NAMALWA (cell line): ENCODE data around the gene C1orf50.
A peak's percentile ranks its signal among the peaks of the same experiment; 100 is the strongest.

Experiments
- DNase-seq: peaks from one replicate; pipeline ENCODE4 v3.0.0-alpha.2; 2015; ENCODE audit warnings: low spot score

Gene C1orf50

DNA sequence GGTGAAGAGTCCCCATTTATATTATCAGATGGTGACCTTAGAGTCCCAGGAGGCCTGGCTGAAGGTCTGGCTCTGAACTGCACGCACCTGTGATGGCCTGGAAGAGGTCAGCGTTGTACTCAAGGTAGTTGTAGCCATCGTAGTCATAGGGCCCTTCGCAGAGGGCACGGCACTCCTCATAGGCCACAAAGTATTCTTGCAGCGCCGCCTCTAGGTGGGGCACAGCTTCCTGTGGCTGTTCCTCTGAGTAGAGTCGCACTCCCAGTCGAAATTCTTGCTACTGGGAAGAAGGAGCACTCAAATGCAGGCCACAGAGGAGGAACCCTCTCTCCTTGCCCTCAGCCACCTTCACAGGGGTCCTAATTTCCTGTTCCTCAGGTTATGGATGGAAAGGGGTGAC, 7.9 kb upstream of the C1orf50 start:
- DNase-seq = no peak

DNA sequence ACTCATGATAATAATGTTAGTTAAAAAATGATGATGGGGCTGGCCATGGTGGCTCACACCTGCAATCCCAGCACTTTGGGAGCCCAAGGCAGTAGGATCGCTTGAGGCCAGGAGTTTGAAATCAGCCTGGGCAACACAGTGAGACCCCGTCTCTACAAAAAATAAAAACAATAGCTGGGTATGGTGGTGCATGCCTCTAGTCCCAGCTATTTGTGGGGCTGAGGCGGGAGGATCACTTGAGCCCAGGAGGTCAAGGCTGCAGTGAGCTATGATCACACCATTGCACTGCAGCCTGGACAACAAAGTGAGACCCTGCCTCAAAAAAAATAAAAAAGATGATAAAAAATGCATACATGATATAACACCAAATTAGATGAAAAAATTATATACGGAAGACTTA, 5.5 kb upstream of the C1orf50 start:
- DNase-seq = no peak

DNA sequence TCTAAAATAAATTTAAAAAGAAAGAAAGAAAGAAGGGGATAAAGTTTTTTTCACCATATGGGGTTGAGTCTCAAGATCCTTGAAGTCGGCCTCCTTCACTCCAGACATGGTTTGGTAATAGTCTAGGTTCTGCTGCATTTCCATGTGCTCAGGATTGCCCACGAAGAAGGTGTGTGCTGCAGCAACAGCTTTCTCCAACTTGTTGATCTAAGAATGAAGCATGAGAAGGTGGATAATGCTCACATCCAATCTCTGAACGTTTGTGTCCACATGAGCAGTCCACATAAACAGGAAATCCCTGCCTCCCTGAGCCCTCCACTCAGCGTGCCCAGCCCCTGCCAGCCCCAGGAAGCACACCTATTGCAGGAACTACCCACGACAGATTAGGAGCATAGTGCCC, 4.8 kb upstream of the C1orf50 start:
- DNase-seq = no peak

DNA sequence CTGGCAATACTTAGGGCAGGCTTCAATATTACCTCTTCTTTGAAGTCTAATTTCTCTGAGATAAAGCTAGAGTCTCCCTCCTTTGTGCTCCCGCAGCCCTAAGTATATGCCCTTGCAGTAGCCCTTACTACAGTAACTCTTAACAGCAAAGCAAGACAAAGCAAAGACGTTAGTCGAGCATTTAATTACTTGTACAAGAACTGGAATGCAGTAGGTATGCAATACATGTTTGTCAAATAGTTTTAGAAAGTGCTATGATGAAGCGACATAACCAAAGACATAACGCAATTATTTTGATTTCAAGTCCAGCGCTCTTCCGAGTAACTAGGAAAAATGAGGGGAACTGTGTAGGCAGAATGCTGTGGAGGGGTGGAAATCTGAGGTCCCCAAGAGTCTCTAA, 1.8 kb upstream of the C1orf50 start:
- DNase-seq = no peak

DNA sequence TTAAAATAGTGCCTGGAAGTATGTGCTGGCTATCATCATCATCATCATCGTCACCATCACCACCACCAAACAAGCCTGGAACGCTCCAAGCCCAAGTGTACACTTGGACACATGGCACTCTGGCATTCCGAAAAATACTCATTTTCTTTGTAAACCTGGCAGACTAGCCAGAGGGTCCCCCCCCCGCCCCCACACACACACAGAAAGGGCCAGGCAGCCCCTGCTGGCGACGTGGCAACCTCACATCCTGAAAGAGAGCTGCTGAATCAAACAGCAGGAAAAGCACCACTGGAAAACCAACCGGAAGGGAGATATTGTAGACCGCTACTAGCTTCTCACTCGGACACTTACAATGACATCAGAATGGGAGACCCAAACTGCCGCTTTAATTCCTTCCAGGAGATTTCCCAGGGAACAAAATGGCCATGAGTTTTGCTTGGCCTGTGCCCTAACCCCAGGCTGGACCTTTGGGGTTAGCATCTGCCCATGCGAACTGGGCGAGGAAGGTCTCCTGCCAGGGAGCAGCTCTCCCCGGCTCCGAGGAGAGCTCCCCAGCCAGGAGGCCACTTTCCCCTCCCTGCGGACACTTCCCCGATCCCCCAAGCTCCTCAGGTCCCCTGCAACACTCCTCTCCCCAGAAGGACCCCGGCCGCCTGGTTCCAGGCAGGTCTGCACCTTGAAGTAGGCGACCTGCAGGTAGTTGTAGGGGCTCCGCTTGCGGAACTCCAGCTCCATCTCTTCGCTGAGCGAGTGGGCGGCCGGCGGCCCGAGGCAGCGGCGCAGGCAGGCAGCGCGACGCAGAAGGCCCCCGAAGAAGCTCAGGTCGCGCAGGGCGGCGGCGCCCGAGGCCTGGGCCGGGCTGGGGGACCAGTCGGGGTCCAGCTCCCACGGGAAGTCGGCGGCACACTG, 963 bp upstream of the C1orf50 start:
- DNase-seq = peak; percentile 61

DNA sequence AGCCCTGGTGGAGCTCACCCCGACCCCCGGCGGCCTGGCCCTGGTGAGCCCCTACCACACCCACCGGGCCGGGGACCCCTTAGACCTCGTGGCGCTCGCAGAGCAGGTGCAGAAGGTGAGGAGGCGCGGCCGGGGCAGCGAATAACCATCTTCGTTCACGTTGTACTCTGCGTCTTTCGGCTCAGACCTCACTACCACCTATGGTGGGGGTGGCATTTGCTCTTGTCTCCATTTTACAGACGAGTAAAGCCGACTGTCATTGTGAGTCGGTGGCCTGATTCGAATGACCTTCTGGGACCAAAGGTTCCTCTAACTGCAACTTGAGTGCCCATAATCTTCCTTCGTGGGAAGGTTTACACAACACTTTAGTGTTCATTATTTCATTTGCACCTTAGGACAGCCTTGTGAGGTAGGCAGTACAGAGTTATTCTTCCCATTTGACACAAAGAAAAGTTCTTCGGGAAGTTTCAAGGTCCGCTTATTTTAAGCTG, 506 bp downstream of the C1orf50 start:
- DNase-seq = no peak

DNA sequence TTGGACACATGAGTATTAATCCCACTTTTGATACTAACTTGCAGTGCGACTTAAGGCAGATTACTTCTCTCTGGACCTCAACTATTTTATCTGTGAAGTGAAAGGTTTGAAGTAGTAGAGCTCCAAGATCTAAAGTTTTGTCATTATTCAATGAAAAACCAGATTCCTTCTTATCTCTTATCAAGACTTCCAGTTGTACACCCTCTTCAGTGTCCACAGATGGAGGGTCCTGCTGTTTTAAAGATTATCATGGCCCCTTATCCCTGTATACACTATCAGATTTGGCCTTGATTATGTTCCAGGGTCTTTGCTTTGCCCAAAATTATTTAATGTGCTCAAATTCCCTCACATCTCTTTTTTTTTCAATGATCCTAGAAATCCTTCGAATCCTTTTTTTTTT, 1.1 kb downstream of the C1orf50 start:
- no peak for DNase-seq

DNA sequence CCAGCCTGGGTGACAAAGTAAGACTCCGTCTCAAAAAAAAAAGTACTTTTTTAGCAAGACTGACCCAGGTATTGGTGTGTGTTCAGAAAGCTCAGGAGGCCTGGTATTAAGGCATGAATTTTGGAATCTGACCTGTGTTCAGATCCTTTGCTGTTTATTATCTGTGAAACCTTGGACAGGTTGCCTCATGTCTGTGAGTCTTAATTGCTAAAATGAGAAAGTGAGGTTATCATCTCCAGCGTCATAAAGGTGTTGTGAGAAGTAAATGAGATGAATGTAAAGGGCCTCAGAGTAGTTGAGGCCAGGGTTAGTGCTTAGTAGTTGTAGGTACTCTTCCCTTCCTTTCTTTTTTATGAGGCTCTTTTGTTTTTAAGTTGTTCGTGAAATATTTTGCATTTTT, 2.8 kb downstream of the C1orf50 start:
- DNase-seq = no peak

DNA sequence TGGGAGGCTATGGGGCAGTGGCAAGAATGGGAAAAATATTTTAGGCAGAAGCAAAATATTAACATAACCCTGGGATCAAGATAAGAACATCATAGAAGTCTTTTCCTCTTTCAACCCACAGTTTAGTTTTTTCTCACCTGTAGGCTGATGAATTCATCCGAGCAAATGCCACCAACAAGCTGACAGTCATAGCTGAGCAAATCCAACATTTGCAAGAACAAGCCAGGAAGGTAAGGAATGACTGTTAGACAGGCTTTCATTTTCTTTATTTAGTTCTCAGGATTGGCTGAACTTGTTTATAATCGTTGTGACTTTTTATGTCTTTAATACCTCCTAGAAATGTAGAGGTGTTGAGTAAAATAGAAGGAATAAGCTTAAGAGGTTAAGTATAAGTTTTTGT, 6.4 kb downstream of the C1orf50 start:
- no peak for DNase-seq

DNA sequence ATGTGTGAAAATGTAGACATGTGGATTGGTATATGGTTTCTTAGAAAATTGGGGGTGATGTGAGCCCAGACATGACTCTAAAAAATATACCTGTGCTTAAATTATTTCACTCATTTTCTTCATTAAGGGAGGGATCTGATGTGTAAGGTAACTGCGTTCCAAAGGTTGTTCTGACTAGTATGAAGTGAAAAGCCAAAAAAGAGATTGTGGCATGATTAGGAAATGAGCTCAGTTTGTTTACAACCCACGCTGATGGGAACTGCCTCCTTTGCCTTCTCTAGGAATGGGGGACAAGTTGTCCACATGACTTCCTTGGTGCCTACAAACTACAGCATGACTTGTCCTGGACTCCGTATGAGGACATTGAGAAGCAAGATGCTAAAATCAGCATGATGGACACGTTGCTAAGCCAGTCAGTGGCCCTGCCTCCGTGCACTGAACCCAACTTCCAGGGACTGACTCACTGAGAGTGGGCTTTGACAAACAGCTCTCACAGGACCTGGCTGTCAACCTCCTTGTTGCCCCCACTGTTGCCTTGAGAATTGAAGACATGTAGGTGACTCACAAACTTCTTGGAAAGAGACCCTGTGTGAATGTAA, 8.0 kb downstream of the C1orf50 start:
- no peak for DNase-seq

DNA sequence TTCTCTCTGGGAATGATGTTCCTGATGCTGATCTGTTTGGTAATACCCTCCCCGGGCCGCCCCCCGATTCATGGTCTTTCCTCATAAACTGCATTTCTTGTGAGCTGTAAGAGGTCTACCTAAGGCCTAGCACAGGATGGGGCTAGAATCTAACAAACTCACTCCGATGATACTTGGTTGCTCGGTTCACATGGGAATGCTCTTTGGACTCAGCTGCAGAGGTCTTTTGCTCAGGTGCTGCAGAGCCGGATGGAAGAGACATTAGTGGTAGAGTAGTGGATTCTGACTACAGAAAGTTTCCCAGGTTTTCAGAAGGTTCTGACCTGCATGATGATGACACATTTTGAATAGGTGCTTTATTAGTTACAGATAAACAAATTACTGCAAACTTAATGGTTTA, 9.5 kb downstream of the C1orf50 start:
- DNase-seq = no peak

DNA sequence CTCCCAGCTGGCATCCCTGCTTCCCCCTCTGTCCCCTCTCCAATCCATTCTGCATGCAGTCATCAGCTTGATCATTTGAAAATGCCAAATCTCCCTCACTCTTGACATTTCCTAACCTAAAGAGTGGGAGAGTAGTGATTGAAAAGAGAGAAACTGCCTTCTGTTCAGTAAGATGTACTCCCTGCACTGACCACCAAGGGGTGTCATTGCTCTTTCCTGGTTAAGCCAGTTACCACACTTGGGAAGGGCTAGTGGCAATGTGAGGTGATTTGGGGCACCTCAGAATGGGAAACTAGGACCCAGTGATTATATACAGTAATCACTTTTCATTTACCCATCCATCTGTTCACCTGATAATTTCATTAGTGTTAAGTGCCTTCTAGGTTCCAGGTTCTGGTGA, 10.8 kb downstream of the C1orf50 start:
- peak; percentile 60 for DNase-seq

DNA sequence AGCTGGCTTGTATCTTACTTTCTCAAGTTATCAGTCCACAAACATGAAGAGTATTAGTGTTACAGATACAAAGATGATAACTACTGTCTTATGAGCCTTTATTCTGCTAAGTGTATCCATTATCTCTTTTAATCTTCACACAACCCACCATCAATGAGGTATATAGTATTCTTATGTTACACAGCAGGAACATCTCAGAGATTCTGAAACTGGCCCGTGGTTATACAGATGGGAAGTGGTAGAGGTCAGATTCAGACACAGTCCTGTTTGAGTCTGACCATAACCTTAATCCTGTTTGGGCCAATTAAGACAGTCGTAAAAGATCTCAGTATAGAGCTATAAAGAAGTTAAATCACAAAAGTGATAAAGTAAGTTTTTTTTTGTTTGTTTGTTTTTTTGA, 12.7 kb downstream of the C1orf50 start:
- no peak for DNase-seq

DNA sequence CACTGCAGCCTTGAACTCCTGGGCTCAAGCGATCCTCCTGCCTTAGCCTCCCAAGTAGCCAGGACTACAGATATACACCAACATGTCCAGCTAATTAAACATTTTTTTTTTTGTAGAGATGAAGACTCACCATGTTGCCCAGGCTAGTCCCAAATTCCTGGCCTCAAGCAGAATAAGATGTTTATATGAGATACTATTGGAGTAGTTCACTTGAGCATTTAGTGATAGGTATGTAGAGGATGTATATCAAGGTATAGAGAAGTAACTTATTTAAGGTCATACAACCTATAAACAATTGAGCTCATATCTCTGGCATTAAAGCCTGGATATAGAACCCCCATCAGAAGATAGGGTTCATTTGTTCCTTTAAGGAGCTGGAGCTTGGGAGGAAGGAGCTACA, 13.1 kb downstream of the C1orf50 start:
- DNase-seq = no peak

DNA sequence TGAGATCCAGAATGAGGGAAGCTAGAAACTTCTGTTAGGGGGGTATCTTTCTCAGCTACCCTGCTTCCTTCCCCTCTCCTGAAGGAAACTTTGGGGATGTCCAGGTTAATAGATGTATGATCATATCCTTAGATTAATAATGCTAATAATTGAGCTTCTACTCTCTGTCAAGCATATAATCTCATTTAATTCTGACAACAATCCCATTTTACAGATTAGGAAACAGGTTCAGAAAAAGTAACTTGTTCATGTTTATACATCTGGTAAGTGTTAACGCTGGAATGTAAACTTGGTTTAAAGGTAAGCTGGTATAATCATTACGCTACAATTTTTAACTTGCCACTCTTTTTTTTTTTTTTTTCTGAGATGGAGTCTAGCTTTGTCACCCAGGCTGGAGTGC, 16.0 kb downstream of the C1orf50 start:
- no peak for DNase-seq

DNA sequence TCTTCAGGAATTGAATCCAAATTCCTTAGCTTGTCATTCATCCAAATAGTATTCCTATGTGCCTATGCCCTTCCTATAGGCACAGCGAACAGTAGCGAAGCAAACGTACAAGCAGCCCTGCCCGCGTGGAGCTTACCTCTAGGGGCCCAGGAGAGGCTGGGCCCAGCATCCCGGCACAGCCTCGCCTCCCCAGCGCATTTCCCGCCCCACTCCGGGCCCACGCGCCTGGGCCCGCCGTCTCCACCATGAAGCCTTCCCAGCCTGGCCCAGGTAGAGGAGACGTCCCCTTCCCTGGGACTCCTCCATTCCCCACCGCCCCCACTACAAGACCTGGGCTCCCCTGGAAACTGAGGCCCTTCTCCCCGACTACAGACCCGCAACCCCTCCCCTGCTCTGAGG, 17.5 kb downstream of the C1orf50 start:
- no peak for DNase-seq

DNA sequence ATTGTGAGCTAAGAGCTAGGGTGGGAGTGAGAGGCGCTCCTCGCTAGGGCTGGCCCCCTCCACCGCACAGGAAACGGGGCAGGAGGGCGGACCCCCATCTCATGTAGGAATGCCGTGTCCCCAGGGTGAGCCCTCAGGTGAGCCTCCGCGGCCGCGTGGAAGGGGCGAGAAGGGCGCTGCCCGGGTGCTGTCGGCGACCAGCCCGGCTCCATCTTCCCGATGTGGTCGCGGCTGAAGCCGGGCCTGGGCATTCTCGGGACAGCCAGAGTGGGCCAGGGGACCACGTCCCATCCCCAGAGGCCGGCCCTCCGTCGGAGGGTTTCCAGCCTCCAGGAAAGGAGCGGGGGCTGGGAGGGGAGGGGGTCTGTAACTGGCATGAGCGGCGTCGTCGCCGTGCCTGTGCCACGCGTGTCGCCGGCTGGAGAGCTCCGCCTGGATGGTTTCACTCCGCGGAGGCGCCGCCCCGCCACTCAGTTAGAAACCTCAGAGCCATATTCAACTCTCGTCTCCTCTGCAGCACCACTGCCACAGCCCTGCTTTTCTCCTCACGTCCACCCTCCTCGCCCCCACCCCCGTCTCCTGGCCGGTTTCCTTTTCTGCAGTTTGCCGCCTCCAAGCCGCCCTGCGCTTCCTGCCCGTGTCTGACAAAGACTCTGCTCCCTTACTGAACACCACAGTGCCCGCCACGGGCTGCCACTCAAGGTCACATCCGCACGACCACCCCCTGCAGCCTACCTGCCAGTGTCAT, 18.1 kb downstream of the C1orf50 start, which contains the start of gene TMEM269:
Gene TMEM269, plus strand, starts transcription at position 46 of the 748 bp plus-strand sequence. CDS start 4,903 bp downstream, outside the sequence.
- no peak for DNase-seq

DNA sequence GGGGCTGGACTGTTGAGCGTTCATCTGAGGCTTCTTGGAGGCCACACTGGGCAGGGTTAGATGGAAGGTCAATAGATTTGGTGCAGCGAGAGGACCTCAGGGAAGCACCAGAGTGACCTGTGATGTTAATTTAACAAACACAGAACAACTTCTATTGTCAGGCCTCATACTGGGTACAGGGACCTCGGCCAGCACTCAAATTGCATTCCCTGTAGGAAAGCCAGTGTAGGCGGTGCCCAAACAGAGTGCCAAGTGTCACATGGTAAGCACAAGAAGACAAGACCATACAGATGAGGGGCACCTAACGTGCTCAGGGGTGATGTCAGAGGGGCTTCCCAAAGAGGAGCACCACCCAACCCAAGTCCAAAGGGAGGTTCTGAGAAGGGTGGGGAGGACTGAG, 19.0 kb downstream of the C1orf50 start:
- DNase-seq = no peak

DNA sequence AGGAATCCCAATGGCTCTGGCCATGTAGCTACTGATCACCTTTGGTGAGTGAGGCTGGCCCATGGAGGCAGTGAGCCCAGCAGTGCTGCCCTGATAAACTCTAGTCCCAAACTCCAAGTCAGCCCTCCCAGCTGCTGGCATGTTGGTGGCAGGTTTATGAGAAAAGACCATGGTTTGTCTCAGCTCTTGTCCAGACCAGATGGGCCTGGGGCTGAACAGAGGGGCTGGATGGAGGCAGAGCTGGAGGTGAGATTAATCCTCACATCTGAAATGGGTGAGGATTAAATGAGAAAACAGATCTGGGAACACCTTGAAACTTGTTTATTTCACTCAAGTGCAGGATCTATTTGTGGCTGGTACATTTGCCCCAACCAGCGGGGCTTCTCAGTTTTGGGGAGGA, 21.0 kb downstream of the C1orf50 start:
- no peak for DNase-seq

DNA sequence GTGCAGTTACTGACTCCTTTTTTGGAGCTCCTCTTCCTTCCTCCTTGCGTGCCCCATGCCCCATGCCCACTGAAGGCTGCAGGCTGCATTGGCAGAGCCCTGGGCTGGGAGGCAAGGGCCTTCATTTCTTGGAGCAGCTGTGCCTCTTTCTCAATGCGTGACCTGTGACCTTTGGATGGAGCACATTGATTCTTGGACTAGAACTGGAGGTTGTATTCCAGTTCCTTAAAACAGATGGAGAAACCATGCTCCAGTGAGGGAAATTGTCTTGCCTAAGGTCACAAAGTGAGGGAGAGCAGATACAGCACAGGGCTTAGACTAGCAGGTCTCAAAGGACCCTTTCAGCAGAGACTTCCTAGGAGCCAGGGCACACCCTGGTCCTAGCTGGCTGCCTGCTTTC, 26.8 kb downstream of the C1orf50 start:
- no peak for DNase-seq

DNA sequence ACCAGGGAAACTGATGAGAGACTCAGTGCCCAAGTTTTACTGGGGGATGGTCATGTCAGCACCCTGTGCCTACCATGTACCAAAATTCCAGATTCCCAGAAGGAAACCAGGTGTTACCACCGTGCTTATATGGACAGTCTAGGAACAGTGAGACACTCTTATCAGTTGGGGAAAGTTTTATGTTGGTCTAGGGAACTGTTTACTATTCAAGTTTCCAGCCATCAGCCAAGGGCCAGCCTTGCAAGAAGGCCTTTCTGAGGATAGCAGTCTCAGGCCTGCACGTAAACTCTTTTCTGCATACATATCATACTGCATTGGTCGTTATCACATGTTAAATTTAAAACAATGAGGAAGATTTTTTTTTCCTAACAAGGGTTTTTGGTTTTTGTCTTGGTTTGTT, 30.4 kb downstream of the C1orf50 start:
- no peak for DNase-seq

DNA sequence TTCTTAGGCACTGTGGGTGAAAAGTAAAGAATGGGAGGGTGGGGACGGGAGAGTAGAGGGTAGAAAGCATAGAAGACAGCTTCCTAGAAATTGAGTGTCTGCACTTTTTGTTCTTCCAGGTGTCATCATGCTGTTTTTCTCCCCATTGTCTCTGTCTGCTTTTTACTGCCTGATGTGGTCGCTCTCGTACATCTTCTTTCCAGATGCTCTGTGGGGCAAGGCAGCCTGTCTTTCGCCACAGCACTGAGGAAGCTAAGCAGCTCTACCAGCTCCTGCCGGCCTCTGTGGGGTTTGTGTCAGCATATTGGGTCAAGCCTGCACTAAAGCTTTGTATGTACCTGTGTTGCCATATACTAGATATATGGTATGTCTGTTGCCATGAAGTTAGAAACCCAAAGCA, 30.9 kb downstream of the C1orf50 start:
- no peak for DNase-seq
